H54 (cell line): Measurements from ENCODE around the gene C1orf232.
A peak's percentile ranks its signal among the peaks of the same experiment; 100 is the strongest.

Experiments
- DNase-seq: peaks from one replicate; pipeline ENCODE4 v3.0.0; 2011; ENCODE audit warnings: low spot score, mixed read lengths; ENCODE audit not compliant: insufficient read length
- FAIRE-seq: peaks from 3 replicates; lab custom pipeline; 2011; peaks lifted over from hg19 to GRCh38; lab: Jason Lieb, UNC
- POLR2A ChIP-seq: IDR thresholded peaks from 2 replicates; pipeline ENCODE4 v1.6.1; 2011; ENCODE audit warnings: low read depth, mild to moderate bottlenecking, low read length

C1orf232 gene

DNA sequence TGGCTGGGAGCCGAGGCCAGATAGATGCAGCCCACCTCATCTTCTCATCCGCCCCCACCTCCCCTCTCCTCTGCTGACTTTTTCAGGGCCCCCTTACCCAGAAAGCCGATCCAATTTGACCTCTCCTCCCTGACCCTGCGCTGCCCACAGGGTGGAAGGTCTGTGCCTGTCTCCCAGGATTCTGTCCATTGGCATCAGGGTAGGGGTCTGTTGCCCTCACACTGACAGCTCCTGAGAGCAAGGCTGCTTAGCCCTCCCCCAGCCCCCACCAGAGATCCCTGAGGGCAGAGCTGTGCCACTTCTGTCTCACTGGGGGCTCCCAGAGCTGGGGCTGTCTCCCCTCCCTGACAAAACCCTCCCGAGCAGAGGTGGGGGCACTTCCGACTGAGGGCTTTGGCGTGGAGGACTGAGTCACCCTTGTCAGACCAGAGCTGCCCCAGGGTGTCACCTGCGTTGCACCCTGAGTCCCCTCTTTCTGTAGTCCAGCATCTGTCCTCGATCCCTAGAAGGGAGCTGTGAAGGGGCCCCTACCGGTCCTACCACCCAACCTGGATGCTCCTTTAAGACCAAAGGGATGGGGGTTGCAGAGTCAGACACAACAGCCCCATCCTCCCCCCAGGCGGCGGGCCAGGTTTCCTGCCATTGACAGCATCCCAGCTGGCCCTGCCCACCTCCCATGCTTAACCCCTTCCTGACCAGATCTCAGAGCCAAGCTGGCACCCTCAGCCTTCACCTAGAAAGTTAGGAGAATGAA lies 12.3 kb downstream of the C1orf232 start:
- FAIRE-seq (no peak), DNase-seq (no peak)
- TF ChIP-seq POLR2A, result no peak

DNA sequence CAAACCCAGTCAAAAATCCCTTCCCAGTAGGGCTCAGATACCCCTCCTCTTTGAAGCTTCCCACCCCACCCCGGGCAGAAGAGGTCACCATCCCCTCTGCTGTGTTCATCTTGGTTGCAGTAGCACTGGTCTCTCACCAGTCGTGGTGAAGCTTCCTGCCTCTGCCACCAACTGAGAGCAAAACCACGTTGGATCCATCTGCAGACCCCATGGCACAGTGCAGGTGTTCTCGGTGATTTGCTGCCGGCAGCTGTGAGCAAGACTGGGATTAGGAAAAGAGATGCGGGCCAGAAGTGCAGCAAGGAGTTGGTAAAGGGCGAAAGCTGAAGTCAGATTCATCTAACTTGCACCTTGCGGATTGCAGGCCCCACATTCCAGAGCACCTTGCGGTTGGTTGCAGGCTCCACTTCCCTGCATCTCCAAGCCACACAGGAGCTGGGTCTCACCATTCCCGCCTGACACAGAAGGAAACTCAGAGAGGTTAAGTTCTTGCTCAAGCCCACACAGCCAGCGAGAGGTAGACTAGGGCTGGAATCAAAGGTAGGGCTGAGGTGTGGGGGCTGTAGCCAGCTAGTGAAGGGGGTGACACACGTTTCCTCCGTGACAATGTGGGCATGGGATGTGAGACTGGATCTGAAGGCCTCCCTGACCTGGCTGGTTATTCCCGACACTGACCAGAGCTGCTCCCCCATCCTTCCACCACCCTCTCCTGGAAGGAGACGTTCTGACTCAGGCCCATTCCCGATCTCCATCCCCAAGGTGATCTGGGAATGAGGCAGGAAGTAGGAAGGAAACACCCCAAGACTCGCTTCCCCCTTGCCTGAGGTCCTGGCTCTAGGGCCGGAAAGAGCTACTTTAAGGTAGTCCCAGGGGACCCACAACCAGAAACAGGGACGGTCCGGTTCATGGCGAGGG lies 13.1 kb downstream of the C1orf232 start:
- no peak for TF ChIP-seq POLR2A
- no peak for FAIRE-seq
- DNase-seq, result no peak

DNA sequence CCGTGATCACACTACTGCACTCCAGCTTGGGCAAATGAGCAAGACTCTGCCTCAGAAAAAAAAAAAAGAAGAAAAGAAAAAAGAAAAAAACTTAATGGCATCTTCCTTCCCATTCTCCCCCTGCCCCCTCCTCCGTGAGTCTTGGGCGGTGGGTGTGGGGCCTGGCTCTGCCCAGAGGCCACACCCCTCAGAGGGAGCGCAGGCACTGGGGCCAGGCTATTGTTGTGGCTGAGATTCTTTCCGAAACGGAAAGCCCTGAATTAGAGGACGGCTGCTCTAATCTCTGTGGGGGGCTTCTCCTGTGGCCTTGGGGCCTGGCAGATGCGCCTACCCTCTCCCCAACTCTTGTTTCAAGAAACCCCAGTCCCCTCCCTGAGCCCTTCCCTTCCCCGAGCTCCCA lies 14.0 kb downstream of the C1orf232 start:
- no peak for DNase-seq
- no peak for FAIRE-seq
- no peak for TF ChIP-seq POLR2A

DNA sequence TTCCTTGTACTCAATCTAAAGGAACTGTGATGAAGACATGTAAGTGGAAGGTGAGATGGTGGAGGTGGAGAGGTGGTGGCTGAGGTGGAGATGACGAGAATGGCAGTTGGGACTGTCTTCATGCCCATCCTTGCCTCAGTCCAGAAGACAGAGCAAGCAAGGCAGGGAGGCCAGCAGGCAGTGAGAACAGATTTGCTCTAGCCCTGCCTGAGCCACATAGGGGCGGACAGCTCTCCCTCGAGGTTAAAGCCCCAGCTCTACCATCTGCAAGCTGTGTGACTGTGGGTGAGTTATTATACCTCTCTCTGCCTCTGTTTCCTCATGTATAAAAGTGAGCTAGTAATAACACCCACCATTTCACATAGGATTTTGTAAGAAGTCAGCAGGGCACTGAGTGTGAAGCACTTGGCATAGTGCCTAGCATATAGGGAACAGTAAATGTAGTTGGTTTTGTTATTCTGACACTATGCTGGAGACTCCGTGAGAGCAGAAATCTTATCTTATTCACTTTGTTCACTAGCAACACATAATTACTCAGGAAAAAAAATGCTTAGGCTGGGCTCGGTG lies 14.7 kb downstream of the C1orf232 start:
- TF ChIP-seq POLR2A, result no peak
- FAIRE-seq (no peak), DNase-seq (no peak)

DNA sequence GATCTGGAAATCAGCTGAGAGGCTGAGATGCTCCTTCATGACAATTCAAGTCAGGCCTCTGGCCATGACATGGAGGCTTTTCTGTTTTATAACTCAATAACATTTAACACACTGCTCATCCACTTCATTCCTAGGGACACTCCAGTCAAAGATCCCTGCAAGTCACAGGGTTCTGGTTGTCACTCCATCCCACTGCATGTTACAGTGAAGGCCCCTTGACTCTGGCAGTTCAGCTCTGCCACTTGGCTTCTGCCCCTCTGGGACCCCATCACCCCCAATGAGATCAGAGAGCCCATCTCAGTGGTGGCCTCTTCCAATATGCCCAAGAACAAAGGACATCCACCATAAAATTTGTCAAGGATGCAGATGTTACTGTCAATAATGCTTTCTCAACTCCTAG lies 19.9 kb downstream of the C1orf232 start:
- TF ChIP-seq POLR2A, result no peak

DNA sequence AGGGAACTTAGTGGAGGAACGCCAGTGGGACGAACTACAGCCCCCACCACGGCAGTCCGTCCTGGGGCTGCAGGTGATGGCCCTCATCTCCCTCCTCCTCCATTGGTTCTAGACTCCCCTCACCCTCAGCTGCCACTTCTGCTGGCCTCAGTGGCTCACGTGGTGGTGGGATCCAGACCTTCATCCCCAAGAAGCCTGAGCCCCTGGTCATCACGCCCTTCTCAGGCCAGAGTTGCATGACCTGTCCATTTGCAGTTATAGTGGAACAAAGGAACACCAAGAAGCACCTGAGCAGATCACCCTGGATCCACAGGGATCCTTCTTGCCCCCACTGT lies 22.8 kb downstream of the C1orf232 start:
- no peak for TF ChIP-seq POLR2A
- no peak for FAIRE-seq

More for the DNA sequence above, 19.9 kb downstream of the C1orf232 start:
- FAIRE-seq (no peak), DNase-seq (no peak)

DNA sequence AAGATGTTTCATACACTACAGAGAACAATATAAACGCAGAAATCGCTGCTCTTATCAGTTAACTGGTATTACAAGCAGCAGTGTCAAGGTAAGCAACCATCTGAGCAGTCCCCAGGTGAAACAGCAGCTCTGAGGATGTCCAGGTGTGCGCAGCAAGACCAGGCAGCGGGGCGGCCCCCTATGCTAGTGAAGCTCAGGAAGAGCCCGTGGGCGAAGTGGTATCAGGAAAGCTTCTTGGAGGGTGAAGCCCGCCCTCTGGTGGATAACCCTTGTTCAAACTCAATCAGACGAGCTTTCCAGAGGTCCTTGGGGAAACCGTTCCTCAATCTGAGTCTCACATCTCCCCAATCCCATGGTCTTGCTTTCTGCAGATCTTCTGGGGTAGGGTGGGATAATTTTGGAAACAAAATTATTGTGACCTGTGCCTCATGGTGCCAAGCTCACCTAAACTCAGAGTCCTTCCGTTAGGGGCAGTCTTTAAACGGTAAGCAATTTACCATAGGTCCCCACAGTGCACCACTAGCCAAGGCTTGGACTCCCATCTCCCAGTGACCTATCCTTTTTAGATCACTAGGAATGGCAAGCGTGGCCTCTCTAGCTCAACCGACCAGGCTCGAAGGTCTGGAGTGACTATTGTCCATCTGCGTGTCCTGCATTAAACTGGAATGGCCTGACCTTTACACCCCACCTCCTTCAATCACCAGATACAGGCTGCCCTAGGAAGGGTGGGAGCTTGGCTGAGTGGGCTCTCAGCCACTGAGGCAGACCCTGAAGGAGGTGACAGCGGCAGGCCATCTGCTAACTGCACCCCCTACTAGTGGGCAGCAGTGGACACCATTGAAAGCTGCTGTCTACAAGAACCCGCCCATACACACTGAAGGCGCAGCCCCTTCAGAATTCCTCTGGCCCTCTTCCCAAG lies 23.5 kb downstream of the C1orf232 start:
- TF ChIP-seq POLR2A, result no peak

More for the DNA sequence above, 22.8 kb downstream of the C1orf232 start:
- DNase-seq, result no peak

DNA sequence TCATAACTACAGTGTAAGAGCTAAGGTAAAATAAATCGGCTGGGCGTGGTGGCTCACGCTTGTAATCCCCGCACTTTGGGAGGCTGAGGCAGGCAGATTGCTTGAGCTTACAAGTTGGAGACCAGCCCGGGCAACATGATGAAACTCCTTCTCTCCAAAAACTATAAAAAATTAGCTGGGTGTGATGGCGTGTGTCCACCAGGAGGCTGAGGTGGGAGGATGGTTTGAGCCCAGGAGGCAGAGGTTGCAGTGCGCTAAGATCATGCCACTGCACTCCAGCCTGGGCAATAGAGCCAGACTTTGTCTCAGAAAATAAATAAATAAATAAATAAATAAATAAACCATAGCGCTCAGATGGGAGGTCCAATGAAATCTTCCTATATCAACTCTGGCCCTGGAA lies 26.6 kb downstream of the C1orf232 start:
- FAIRE-seq (no peak), DNase-seq (no peak)
- no peak for TF ChIP-seq POLR2A

More for the DNA sequence above, 23.5 kb downstream of the C1orf232 start:
- DNase-seq (no peak), FAIRE-seq (peak; percentile 76)

DNA sequence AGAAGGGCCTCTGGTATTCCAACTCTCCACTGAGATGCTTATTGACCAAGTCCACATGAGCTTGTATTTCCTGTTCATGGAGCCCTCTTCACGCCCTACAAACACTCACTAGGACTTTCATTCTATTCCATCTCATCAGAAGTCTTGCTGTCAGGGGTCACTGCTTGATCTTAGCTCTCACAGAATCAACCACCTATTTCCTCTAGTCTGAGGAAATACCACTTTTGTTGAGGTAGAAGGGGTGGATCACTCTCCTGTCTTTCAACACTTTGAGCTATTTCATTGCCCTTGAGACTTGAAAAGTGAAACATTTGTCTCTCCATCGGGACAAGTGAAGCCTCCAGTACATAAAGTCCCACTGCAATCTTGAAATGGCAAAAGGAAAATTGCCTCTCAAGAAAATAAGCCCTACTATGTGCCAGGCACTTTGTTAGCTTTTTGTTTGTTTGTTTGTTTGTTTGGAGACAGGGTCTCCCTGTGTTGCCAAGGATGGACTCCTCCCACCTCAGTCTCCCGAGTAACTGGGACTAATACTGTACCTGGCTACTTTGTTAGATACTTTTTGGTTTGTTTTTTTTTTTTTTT lies 29.7 kb downstream of the C1orf232 start:
- DNase-seq (no peak), FAIRE-seq (no peak)
- no peak for TF ChIP-seq POLR2A

DNA sequence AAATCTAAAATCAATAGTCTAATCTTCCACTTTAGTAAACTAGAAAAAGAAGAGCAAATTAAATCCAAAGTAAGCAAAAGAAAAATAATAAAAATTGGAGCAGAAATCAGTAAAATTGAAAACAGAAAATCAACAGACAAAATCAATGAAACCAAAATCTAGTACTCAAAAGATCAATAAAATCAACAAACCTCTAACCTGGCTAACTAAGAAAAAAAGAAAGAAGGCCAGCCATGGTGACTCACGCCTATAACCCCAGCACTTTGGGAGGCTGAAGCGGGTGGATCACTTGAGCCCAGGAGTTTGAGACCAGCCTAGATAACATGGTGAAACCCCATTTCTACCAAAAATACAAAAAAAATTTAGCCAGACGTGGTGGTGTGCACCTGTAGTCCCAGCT lies 34.3 kb downstream of the C1orf232 start:
- DNase-seq, result no peak
- TF ChIP-seq POLR2A, result no peak
- no peak for FAIRE-seq

DNA sequence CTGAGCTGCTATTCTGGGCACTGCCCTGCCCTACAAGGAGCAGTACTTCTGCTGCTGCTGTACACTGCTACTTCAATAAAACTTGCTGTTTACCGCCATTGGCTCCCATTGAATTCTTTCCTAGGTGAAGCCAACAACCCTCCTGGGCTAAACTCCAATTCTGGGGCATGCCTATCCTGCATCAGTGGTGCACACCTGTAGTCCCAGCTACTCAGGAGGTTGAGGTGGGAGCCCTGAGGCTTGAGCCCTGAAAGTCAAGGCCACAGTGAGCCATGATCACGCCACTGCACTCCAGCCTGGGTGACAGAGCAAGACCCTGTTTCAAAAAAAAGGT lies 36.0 kb downstream of the C1orf232 start:
- DNase-seq (no peak), FAIRE-seq (no peak)
- TF ChIP-seq POLR2A, result no peak

DNA sequence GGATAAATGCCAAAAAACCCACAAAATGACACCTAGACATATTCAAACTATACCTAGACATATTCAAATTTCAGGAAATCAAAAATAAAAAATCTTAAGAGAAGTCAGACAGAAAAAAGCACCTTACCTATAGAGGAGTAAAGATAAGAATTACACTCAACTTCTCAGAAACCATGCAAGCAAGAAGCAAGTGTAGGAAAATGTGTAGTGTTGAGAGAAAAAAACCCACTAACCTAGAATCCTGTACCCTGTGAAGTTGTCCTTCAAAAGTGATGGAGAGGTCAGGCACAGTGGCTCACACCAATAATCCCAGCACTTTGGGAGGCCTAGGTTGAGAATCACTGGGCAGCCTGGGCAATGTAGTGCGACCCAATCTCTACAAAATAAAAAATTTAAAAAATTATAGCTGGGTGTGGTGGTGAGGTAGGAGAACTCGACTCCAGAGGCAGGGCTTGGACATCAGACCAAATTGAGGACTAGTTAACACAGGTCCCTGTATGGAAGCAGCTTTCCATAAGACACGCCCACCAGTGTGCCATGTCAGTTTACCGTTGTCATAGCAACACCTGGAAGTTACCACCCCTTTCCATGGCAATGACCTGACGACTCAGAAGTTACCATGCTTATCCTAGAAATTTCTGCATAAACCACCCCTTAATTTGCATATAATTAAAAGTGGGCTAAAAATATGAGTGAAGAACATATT lies 36.5 kb downstream of the C1orf232 start:
- no peak for DNase-seq
- FAIRE-seq, result no peak
- TF ChIP-seq POLR2A, result no peak
